HL-60/S4 (cell line): ENCODE results near the gene RNF26.

Source experiments
- in situ Hi-C: fragments of 300-500 bp; cut with MboI; formaldehyde crosslinking; loops from 2 replicates; pipeline ENCODE4 v1.14.3; 2022; ENCODE audit warnings: low sequenced_read_pairs

The RNF26 gene

DNA sequence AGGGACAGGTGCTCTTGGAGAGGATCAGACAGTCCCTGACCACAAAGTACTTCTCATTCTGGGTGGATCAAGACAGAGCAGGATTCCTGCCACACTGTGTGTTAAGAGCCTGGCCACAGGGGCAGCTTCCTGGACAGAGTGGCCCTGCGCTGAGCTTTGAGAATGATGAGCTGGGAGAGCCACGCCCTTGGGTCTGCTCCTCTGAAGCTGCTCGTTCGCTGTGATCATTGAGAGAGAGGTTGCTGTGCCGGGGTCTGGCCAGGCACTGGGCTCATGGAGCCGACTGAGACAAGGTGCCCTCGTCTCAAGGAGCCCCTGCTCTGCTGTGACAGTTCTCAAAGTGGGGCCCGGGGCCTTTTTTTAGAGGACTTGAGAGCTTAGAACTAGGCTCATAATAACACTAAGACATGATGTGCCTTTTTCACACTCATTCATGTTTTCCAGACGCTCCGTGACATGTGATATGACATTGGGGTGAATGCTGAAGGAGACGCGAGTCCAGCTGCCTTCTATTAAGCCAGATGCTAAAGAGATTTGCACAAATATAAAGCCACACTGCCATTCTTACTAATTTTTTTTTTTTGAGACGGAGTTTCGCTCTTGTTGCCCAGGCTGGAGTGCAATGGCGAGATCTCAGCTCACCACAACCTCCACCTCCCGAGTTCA lies 13.7 kb downstream of the RNF26 start:
- in situ Hi-C loops: no loop called here

GRCh38 chr11:119350302-119350701 lies 16.0 kb downstream of the RNF26 start:
- in situ Hi-C loops: no loop called here

GRCh38 chr11:119351232-119351631 lies 16.9 kb downstream of the RNF26 start:
- in situ Hi-C loops: no loop called here

DNA sequence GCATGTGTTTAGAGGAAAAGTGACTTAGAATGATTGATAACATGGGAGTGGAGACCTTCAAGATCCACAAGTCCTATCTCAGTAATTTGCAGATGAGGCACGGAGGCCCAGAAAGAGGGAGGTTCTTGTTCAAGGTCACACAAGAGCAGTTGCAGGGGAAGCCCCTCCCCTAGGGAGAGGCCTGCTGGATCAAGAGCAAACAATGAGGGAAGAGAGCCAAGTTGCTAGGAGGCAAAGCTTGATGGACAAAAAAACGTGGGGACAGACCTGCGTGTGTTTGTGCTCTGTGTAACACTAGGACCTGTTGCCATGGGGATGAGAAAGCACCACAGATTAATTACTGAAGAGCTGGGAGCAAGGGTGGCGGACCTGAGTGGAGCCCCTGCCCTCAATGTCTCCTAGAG lies 18.5 kb downstream of the RNF26 start:
- in situ Hi-C loops: no loop called here

DNA sequence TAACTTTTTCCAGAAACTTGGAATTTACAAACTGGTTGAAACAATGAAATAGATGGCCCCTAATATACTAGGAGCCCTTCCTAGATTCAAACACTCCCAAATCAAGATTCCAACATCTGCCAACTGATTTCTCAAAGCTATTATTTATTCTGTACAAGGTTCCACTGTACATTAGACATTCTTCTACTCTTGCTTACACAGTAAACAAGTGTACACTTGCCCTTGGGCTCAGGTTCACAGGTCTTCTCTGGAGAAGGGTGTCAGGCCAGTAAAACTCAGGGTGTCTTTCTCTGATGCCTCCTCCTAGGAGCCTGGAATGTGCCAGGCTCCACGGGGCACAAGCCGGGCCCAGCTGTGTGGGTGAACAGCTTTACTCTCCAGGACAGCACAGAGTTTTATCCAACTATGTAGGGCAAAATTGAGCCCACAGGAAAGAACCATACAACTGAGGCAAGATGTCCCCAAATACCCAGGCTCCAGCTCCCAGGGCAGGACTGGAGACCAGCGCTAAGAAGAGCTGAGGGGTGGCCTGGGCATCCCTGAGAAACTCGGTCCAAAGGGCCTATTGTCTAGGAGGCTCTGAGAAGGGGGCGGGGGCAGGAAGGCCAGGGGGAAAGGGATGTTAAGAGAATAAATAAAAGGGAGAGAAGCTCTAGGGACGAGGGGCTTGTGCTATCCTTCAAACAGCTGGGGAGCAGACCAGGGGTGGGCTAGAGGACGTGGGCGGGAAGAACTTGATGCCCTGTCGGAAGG lies 20.9 kb downstream of the RNF26 start:
- in situ Hi-C loops: no loop called here

DNA sequence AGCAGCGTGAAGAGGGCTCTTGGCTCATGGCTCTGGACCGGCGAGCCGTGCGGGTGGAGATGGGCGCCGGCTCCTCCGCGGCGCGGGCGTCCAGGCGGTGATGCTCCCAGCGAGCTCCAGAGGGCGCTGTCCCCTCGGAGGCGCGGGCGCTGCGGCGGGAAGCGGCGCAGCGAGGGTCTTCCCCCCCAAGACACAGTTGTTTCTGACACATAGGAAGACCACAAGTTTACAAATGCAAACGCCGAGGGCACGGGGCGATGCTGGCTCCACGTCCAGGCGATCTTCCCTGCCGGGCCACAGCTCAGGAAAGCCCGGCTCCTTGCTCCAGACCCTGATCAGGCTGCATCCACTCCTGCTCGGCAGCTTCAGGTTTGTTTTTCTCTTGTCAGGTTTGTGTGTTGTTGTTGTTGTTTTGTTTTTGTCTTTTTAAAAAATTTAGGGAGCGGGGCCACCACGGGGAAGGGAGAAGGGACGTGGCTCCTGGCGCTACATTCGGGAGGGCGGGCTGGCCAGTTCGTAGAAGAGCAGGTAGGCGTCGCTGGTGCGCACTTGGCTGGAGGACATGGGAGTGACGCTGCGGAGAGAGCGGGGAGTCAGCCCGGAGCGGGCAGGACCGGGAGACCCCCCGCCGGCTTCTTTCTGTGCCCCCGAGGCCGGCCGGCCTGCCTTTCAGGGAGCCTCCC lies 22.2 kb downstream of the RNF26 start:
- in situ Hi-C loops: no loop called here

GRCh38 chr11:119357074-119357473 lies 22.7 kb downstream of the RNF26 start:
- in situ Hi-C loops: no loop called here

DNA sequence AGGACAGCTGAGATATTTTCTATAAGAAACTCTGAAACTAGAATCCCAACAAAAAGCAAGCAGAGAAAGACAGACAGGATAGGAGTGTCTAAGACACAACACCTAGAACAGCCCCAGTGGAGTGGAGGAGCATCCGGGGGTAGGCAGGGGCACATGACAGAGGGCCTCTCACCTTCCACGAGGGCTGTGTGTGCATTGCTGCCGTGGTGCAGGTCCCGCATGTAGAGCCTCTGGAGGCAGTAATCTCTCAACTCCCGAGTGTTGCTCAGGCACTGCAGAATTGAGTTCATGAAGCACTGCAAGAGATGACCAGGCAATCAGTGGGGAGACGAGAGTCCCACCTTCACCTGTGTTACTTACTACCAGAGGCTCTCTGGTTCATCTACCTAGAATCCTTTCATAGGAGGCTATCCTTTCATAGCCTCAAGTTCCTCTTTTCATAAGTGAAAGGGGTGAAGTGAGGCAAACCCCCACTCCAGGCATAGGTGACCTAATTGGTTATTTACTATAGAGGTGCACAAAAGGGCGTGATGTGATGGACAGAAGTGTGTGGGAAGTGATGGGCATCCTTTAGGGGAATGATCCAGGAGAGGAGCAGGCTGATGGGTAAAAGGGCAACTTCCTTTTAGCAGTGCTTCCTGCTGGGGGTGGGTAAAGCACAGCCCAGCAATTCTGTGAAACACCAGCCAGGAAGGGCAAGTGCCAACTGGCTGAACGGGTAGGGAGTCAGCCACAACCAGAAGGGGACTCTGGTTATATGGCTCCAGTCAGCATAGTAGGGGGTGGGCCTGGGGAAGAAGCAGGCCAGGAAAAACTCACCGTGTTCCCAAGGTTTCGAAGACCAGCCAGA lies 25.3 kb downstream of the RNF26 start:
- in situ Hi-C loops: no loop called here

- in situ Hi-C loops: no loop called here
Observed at GRCh38 chr11:119361056-119361787, 26.9 kb downstream of the RNF26 start.

GRCh38 chr11:119361941-119362725 lies 27.8 kb downstream of the RNF26 start:
- in situ Hi-C loops: no loop called here

DNA sequence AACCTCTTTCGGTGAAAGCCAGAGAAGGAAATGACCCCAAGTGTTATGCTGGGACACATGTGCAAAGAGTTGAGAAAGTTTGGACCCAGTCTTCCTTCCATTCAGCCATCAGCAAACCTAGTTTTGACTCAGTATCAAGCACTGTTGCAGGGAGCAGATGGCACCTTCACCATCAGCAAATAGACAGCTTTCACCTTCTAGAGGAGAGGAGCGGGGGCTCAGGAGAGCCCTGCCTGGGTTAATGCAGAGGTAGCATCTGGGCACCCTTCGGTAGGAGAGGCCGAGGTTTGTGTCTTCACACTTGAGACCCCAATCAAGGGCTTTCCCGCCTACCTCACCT lies 28.4 kb downstream of the RNF26 start:
- in situ Hi-C loops: no loop called here

DNA sequence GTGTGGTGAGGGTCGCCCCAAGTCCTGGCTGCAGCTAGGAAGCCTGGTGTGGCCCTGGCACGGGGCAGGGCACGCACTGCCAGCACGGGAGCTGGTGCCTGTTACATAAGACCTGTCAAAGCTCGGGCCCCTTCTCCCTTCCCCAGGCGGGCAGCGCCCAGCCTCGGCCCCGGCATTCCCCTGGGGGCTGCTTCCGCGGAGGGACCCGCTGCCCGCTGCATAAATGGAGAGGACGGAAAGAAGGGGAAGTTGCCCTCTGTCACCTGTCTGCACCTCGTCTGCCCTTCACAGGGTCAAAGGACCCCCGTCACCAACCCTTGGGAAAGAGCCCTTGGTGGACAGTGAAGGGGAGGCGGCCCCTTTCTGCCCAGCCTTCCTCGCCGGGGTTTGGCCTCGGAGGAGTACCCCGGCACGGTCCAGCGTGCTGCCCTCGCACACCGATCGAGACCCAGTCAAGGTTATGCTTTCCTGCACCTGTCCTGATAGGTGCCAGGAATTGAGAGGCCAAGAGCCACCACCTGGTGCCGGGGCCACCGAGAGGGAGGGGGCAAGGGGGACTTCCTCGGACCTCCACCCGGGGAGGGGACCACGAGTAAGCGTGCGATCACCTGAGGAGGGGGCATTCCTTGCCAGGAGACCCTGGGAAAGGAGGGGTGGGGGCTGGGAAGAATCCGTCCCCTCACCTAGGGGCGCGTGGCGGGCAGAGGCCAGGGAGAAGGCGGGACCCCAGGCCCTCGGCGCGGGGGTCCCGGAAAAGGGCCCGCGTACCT lies 28.9 kb downstream of the RNF26 start:
- in situ Hi-C loops: no loop called here

DNA sequence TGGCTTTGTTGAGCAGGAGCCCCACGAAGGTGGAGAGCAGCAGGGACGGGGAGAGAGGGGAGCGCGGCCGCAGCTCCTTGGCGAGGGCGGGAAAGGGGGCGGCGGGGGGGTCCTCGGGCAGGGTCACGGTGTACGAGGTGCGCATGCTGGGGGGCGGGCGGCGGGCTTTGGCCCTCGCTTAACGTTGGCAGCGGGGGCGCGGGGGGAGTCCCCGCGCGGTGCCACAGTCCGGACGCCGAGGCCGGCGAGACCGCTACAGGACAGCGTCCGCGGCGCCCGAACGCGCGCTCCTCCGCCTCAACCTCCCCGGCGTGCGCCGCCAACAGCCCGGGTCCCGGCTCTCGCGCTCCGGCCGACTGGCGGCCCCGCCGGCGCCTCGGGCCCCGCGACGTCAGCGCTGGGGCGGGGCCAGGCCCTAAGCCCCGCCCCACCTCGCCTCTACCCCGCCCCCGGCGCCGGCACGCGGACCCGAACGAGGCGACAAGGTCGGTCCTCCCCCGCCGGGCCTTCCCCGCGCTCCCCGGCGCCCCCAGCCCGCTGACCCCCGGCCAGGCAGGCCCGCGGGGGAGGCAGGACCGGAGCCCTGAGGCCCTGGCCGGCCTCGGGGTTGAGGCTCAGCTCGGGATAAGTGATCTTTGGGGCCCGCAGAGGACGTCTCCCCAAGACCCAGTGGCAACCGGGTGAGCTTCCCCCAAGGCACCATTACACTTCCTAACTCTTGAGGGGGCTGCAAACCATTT lies 29.7 kb downstream of the RNF26 start:
- in situ Hi-C loops: no loop called here

- in situ Hi-C loops: no loop called here
Observed at GRCh38 chr11:119365071-119365591, 30.8 kb downstream of the RNF26 start.

DNA sequence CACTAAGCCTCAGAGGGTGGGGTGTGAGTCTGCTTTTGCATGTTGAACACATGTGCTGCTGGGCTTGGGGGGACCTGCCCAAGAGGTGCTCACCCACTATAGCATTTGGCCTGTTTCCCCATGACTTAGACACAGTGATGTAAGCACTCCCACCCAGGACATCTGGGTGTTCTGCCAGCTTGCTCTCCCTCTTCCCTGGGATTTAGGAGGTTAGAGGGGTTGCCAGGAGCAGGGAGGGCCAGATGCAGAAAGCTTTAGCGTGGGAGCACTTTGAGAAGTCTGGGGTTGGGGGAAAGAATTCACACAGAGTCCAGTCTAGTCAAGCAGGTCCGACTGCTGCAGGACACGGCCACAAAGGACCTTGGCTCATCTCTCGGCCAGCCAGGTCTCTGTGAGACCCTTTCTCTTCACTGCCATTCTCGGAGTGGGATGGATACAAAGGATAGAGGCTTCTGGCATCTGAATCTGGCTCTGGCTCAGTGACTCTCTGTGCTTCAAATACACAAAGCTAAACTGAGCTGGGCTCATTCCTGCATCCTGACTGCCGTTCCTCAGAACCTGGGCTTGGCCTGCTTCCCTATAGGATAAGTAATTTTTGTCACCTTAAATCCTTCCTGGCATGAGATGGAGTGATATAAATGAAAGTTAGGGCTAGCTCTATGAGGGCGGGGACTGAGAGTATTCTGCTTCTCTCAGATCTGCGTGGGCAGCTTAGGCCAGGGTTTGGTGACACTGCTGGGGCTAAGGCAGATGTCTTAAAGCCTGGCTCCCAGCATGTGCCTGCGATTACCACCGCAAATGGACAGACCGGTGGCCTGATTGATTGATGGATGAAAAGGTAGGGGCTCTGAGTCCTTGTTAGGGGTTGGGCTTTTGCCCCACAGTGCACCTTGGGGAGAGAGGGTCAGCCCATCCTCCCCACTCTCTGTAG lies 32.6 kb downstream of the RNF26 start:
- in situ Hi-C loops: no loop called here

- in situ Hi-C loops: no loop called here
Observed at GRCh38 chr11:119367661-119368120, 33.4 kb downstream of the RNF26 start.
